ENCODE measurements around the gene LIF. TPM values are rescaled to one million over a fixed set of nuclear protein-coding genes. Genes with fewer than 3 reads are reported as not detected.

Gene LIF
- total RNA-seq, 1 donor from 2014 or later = 0.27 TPM

Other genes with a start within 250 kb of the LIF start
- not detected for gene HORMAD2, start 166.3 kb downstream of the LIF start, total RNA-seq
- 0.19 TPM for gene OSM, start 20.1 kb upstream of the LIF start, total RNA-seq
- 8.2 TPM for gene CASTOR1, start 42.7 kb upstream of the LIF start, total RNA-seq
- gene TBC1D10A, start 80.2 kb upstream of the LIF start, total RNA-seq = 7.1 TPM
- gene SF3A1, start 110.1 kb upstream of the LIF start, total RNA-seq = 95.4 TPM
- 0.46 TPM for gene CCDC157, start 110.2 kb upstream of the LIF start, total RNA-seq
- gene RNF215, start 140.7 kb upstream of the LIF start, total RNA-seq = 3.7 TPM
- gene SEC14L2, start 150.3 kb upstream of the LIF start, total RNA-seq = 0.65 TPM
- gene MTFP1, start 179.0 kb upstream of the LIF start, total RNA-seq = 18.2 TPM
- not detected for gene SEC14L3, start 225.3 kb upstream of the LIF start, total RNA-seq